Activated T-cell treated with anti-CD3 and anti-CD28 coated beads, Interleukin-2, amount 50 U/mL, for 72 hours (primary cell): ENCODE measurements around the gene STKLD1. TPM values are rescaled to one million over a fixed set of nuclear protein-coding genes. Genes with fewer than 3 reads are reported as not detected.
A peak's percentile ranks its signal among the peaks of the same experiment; 100 is the strongest.
"Not testable (repeated sequence)": the region's sequence is repeated elsewhere in the genome, so short reads cannot be mapped to it uniquely, and the experiment has no call there.

Experiments
- ATAC-seq, 2 donors: fragments of 150-1000 bp; cut with Tn5 transposase; replicated peaks in 1 of 2; 2 replicates each; pipeline ENCODE4 v1.10.0; 2021; ENCODE audit warnings: moderate library complexity in 2 of 2, mild to moderate bottlenecking in 1 of 2
- DNase-seq, 2 donors: peaks; one replicate each; pipeline ENCODE4 v3.0.0; 2021 to 2022; ENCODE audit warnings: mixed read lengths in 1 of 2
- H3K27ac Mint-ChIP-seq: one replicate; pipeline ENCODE4 v1.8.0; 2022; ENCODE audit warnings: mild to moderate bottlenecking, moderate library complexity, mixed read lengths
- H3K27me3 Mint-ChIP-seq: one replicate; pipeline ENCODE4 v1.8.0; 2022; ENCODE audit warnings: low read depth, mixed read lengths
- H3K36me3 Mint-ChIP-seq, 2 donors: one replicate each; pipeline ENCODE4 v1.8.0; 2022; ENCODE audit warnings: mixed read lengths in 2 of 2, mild to moderate bottlenecking in 1 of 2; ENCODE audit not compliant: insufficient read depth in 2 of 2
- H3K4me1 Mint-ChIP-seq: one replicate; pipeline ENCODE4 v1.8.0; 2022; ENCODE audit warnings: low read depth, mixed read lengths
- H3K4me3 Mint-ChIP-seq, 2 donors: one replicate each; pipeline ENCODE4 v1.8.0; 2022; ENCODE audit warnings: mild to moderate bottlenecking in 2 of 2, mixed read lengths in 2 of 2, moderate library complexity in 2 of 2
- H3K9me3 Mint-ChIP-seq, 2 donors: one replicate each; pipeline ENCODE4 v1.8.0; 2022; ENCODE audit warnings: mixed read lengths in 2 of 2
- total RNA-seq, 2 donors: library from RNA; stranded (reverse); gene quantifications; one replicate each; pipeline ENCODE4 v1.2.3, GENCODE V29; 2022

The STKLD1 gene
- total RNA-seq, 2 donors from 2014 or later: 0.88 to 1.3 TPM

- H3K4me1 Mint-ChIP-seq: no peaks in the 10 kb centered on the region
- H3K27me3 Mint-ChIP-seq: peaks cover 5% of the 10 kb centered on the region
- DNase-seq (no peak), ATAC-seq (no peak)
- H3K9me3 Mint-ChIP-seq: no peaks in the 10 kb centered on the region
- H3K36me3 Mint-ChIP-seq: no peaks in the 10 kb centered on the region
- no peak overlapping the region for H3K4me3 Mint-ChIP-seq
- no peak overlapping the region for H3K27ac Mint-ChIP-seq
Measured at GRCh38 chr9:133386338-133386737, 10.2 kb downstream of the STKLD1 start.

DNA sequence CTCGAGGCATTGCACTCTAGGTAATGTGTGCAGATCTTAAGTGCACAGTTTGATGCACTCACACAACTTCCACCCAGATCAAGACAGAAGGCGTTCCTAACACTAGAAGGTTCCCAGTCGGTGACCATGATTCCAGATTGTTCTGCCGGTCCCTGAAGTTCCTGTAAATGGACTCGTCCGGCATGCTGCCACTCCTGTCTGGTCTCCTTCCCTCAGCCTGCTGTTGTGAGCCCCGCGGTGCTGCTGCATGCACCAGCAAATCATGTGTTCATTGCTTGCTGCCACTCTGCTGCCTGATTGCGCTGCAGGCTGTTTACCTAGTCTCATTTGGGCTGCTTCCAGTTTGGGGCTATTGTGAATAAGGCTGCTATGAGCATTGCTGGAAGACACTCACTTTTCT is 11.5 kb downstream of the STKLD1 start:
- no peaks in the 10 kb centered on the region for H3K36me3 Mint-ChIP-seq
- H3K27ac Mint-ChIP-seq: no peak overlapping the region

DNA sequence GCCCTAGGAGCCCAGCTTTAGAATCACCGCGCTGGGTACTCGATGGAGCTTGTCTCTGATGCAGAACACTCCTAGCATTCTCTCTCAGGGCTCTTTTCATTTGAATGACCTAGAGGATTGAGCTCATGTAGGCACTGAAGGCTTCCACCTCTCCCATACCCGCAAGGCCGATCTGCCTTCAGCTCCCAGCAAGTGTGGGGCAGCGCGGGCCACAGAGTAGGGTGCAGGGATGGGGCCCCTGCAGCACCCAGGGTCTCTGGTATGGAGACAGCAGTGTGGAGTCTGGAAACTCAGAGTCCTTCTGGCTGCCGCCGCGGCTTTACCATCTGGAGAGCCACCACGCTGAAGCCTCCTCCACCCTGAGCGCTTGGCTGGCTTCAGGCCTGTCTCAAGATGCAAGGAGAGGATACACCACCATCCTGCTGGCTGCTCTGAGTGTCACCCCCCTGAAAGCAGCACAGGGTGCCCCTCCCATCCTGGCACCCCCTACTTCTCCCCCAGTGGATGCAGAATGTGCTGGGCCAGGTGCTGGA is 12.9 kb downstream of the STKLD1 start:
- DNase-seq: no peak
- Mint-ChIP-seq H3K4me1 (no peaks in the 10 kb centered on the region), H3K36me3 (no peaks in the 10 kb centered on the region), H3K4me3 (no peak overlapping the region), H3K27ac (no peak overlapping the region), H3K27me3 (peaks cover 5% of the 10 kb centered on the region), H3K9me3 (peaks cover 0 to 2% of the 10 kb centered on the region in 2 donors)
- no peak for ATAC-seq

More for the DNA sequence above, 11.5 kb downstream of the STKLD1 start:
- no peak for ATAC-seq
- no peak for DNase-seq
- peaks cover 5% of the 10 kb centered on the region for H3K27me3 Mint-ChIP-seq
- H3K9me3 Mint-ChIP-seq: peaks cover 0 to 2% of the 10 kb centered on the region in 2 donors
- no peaks in the 10 kb centered on the region for H3K4me1 Mint-ChIP-seq
- H3K4me3 Mint-ChIP-seq: no peak overlapping the region

GRCh38 chr9:133389562-133389961 is 13.4 kb downstream of the STKLD1 start:
- H3K27ac Mint-ChIP-seq: no peak overlapping the region
- H3K9me3 Mint-ChIP-seq: peaks cover 0 to 2% of the 10 kb centered on the region in 2 donors
- ATAC-seq (no peak), DNase-seq (no peak)
- H3K4me1 Mint-ChIP-seq: no peaks in the 10 kb centered on the region
- H3K4me3 Mint-ChIP-seq: no peak overlapping the region
- H3K36me3 Mint-ChIP-seq: no peaks in the 10 kb centered on the region
- peaks cover 5% of the 10 kb centered on the region for H3K27me3 Mint-ChIP-seq

- H3K9me3 Mint-ChIP-seq: peaks cover 0 to 2% of the 10 kb centered on the region in 2 donors
- H3K27me3 Mint-ChIP-seq: peaks cover 5% of the 10 kb centered on the region
- H3K4me3 Mint-ChIP-seq: no peak overlapping the region
- ATAC-seq: no peak
- H3K4me1 Mint-ChIP-seq: no peaks in the 10 kb centered on the region
- H3K27ac Mint-ChIP-seq: no peak overlapping the region
- no peak for DNase-seq
- H3K36me3 Mint-ChIP-seq: no peaks in the 10 kb centered on the region
Measured at GRCh38 chr9:133390713-133391112, 14.5 kb downstream of the STKLD1 start.

DNA sequence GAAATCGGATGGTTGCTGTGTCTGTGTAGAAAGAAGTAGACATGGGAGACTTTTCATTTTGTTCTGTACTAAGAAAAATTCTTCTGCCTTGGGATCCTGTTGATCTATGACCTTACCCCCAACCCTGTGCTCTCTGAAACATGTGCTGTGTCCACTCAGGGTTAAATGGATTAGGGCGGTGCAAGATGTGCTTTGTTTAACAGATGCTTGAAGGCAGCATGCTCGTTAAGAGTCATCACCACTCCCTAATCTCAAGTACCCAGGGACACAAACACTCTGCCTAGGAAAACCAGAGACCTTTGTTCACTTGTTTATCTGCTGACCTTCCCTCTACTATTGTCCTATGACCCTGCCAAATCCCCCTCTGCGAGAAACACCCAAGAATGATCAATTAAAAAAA is 15.3 kb downstream of the STKLD1 start:
- ATAC-seq, H3K9me3 Mint-ChIP-seq, H3K27ac Mint-ChIP-seq, H3K4me3 Mint-ChIP-seq, H3K4me1 Mint-ChIP-seq, H3K36me3 Mint-ChIP-seq, H3K27me3 Mint-ChIP-seq, DNase-seq: not testable (repeated sequence)

- not testable (repeated sequence) for ATAC-seq, H3K4me1 Mint-ChIP-seq, H3K36me3 Mint-ChIP-seq, H3K27ac Mint-ChIP-seq, H3K27me3 Mint-ChIP-seq, H3K4me3 Mint-ChIP-seq, H3K9me3 Mint-ChIP-seq, DNase-seq
Measured at GRCh38 chr9:133392308-133392707, 16.1 kb downstream of the STKLD1 start.

DNA sequence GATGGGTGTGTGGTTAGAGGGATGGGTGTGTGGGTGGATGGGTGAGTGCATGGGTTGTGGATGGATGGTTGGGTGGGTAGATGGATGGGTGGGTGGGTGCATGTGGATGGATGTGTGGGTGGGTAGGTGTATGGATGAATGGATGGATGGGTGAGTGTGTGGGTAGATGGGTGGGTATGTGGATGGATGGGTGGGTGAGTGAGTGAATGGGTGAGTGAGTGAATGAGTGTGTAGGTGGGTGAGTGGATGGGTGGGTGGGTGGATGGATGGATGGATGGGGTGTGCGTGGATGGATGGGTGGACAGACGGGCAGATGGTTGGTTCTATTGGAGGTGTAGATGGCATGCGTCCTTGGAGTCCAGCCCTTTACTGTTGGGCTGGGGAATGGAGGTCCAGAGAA is 17.2 kb downstream of the STKLD1 start:
- no peak overlapping the region for H3K27ac Mint-ChIP-seq
- ATAC-seq (no peak), DNase-seq (no peak)
- no peak overlapping the region for H3K4me3 Mint-ChIP-seq
- peaks cover 5% of the 10 kb centered on the region for H3K4me1 Mint-ChIP-seq
- H3K9me3 Mint-ChIP-seq: peaks cover 0 to 2% of the 10 kb centered on the region in 2 donors
- H3K27me3 Mint-ChIP-seq: peaks cover 5% of the 10 kb centered on the region
- H3K36me3 Mint-ChIP-seq: no peaks in the 10 kb centered on the region

- ATAC-seq: peak; percentile 5 to 22
- no peak overlapping the region for H3K4me3 Mint-ChIP-seq
Measured at GRCh38 chr9:133394687-133395271, 18.6 kb downstream of the STKLD1 start.

DNA sequence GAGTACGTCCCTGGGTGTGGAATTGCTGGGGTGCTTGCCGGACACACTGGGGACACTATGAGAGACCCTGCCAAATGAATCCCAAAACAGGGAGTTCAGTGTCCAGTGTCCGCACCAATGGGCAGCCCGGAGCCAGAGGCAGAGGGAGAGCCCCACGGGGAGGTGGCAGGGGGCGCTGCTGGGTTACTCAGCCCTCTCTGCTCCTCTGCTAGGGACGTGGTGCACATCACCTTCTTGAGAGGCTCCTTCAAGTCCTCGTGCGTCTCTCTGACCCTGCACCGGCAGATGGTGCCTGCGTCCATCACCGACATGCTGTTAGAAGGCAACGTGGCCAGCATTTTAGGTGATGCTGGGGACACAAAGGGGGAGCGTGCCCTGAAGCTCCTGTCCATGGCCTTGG is 20.8 kb downstream of the STKLD1 start:
- Mint-ChIP-seq H3K27ac (no peak overlapping the region), H3K27me3 (no peaks in the 10 kb centered on the region), H3K4me3 (no peak overlapping the region), H3K9me3 (peaks cover 0 to 2% of the 10 kb centered on the region in 2 donors), H3K4me1 (peaks cover 5% of the 10 kb centered on the region), H3K36me3 (no peaks in the 10 kb centered on the region)
- DNase-seq (peak in 1 of 2 donors; percentile 18), ATAC-seq (peak in 1 of 2 donors; percentile 38)

More at GRCh38 chr9:133394687-133395271, 18.6 kb downstream of the STKLD1 start:
- Mint-ChIP-seq H3K27ac (no peak overlapping the region), H3K4me1 (peaks cover 5% of the 10 kb centered on the region), H3K9me3 (peaks cover 0 to 2% of the 10 kb centered on the region in 2 donors), H3K27me3 (peaks cover 2% of the 10 kb centered on the region), H3K36me3 (no peaks in the 10 kb centered on the region)
- no peak for DNase-seq

DNA sequence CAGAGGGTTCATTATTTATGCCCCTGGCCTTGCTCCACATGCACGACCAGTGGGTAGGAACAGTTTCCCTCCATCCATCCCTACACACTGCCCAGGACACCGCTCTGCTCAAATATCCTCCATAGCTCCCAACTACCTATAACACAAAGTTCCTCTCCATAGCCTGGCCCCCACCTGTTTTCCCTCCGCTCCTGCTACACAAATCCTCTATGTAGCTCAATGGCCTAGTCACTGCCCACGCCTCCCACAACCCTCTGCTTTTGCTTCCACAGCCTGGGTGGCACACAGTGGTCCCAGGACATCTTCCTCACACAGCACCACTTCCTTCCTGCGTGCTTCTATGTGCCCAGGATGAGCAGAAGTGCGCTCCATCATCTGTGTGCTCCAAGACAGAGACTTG is 21.2 kb downstream of the STKLD1 start:
- no peak overlapping the region for H3K27ac Mint-ChIP-seq
- no peaks in the 10 kb centered on the region for H3K36me3 Mint-ChIP-seq
- peaks cover 5% of the 10 kb centered on the region for H3K4me1 Mint-ChIP-seq
- H3K4me3 Mint-ChIP-seq: no peak overlapping the region
- ATAC-seq (no peak), DNase-seq (no peak)
- no peaks in the 10 kb centered on the region for H3K27me3 Mint-ChIP-seq
- peaks cover 0 to under 1% of the 10 kb centered on the region in 2 donors for H3K9me3 Mint-ChIP-seq

- Mint-ChIP-seq H3K4me3 (no peak overlapping the region), H3K27ac (no peak overlapping the region), H3K4me1 (peaks cover 5% of the 10 kb centered on the region), H3K27me3 (no peaks in the 10 kb centered on the region), H3K36me3 (no peaks in the 10 kb centered on the region), H3K9me3 (no peaks in the 10 kb centered on the region)
- no peak for DNase-seq
- ATAC-seq: no peak
Measured at GRCh38 chr9:133397895-133398294, 21.7 kb downstream of the STKLD1 start.

DNA sequence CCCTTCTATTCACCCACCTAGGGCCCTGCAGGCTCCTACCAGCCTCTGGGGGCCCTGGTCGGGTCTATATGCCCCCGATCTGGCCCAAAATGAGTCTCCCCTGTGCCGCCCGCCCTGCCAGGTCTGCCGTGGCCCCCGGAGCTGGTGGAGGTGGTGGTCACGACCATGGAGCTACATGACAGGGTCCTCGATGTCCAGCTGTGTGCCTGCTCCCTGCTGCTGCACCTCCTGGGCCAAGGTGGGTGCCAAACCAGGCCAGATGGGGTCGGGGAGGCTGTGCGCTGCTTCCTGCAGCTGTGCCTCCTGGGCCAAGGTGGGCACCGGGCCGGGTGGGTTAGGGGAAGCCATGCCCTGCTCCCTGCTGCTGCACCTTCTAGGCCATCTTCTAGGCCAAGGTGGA is 24.1 kb downstream of the STKLD1 start:
- peaks cover 0 to under 1% of the 10 kb centered on the region in 2 donors for H3K36me3 Mint-ChIP-seq
- H3K9me3 Mint-ChIP-seq: no peaks in the 10 kb centered on the region
- DNase-seq: no peak
- H3K27ac Mint-ChIP-seq: no peak overlapping the region
- peaks cover 5% of the 10 kb centered on the region for H3K4me1 Mint-ChIP-seq
- no peaks in the 10 kb centered on the region for H3K27me3 Mint-ChIP-seq
- no peak for ATAC-seq
- no peak overlapping the region for H3K4me3 Mint-ChIP-seq

- no peaks in the 10 kb centered on the region for H3K9me3 Mint-ChIP-seq
- H3K27ac Mint-ChIP-seq: no peak overlapping the region
- ATAC-seq (no peak), DNase-seq (no peak)
- H3K4me1 Mint-ChIP-seq: peaks cover 5% of the 10 kb centered on the region
- no peak overlapping the region for H3K4me3 Mint-ChIP-seq
- H3K27me3 Mint-ChIP-seq: no peaks in the 10 kb centered on the region
- peaks cover 0 to 3% of the 10 kb centered on the region in 2 donors for H3K36me3 Mint-ChIP-seq
Measured at GRCh38 chr9:133401588-133401987, 25.4 kb downstream of the STKLD1 start.
